Measurements from ENCODE around the gene SERP2. TPM values are rescaled to one million over a fixed set of nuclear protein-coding genes. Genes with fewer than 3 reads are reported as not detected.

SERP2 gene
- polyA plus RNA-seq, 1 donor from 2014 or later: 15.4 TPM

GRCh38 chr13:44389876-44390275 is 16.3 kb downstream of the SERP2 start:
- H3K4me3 ChIP-seq (ENCODE audit: low read length): no peak overlapping the region
- H3K79me2 ChIP-seq (replicated peaks; ENCODE audit: insufficient read depth, low read length): no peaks in the 10 kb centered on the region
- TF ChIP-seq SMC3 (conservative IDR thresholded peaks at IDR 0.05; ENCODE audit: poor library complexity) (no peak), EZH2 (IDR thresholded peaks at IDR 0.05; ENCODE audit: borderline replicate concordance, insufficient read depth, low read length, poor library complexity, severe bottlenecking) (no peak), POLR2AphosphoS5 (IDR thresholded peaks at IDR 0.05) (no peak), TAF1 (IDR thresholded peaks at IDR 0.05; ENCODE audit: low read depth) (no peak), CTCF (IDR thresholded peaks at IDR 0.05; ENCODE audit: poor library complexity, severe bottlenecking) (no peak)
- no peaks in the 10 kb centered on the region for H3F3A ChIP-seq (ENCODE audit: insufficient read depth, low read length, poor library complexity, severe bottlenecking)
- H3K27me3 ChIP-seq (ENCODE audit: insufficient read depth, low read depth, low read length): no peaks in the 10 kb centered on the region
- no peak overlapping the region for H3K27ac ChIP-seq (ENCODE audit: low read length)
- H3K9me2 ChIP-seq (ENCODE audit: insufficient read depth, low read length): no peaks in the 10 kb centered on the region
- H4K20me1 ChIP-seq (ENCODE audit: insufficient read depth): no peaks in the 10 kb centered on the region
- no peak overlapping the region for H2AFZ ChIP-seq (ENCODE audit: low read depth, low read length)
- no peak overlapping the region for H3K9ac ChIP-seq (ENCODE audit: low read length)
- no peak overlapping the region for H3K4me2 ChIP-seq (ENCODE audit: low read length)
- no peaks in the 10 kb centered on the region for H3K9me3 ChIP-seq (ENCODE audit: low read length)
- H3K36me3 ChIP-seq (ENCODE audit: insufficient read depth, low read length): no peaks in the 10 kb centered on the region

GRCh38 chr13:44393391-44393790 is 19.8 kb downstream of the SERP2 start:
- H3K9me3 ChIP-seq (ENCODE audit: low read length): no peaks in the 10 kb centered on the region
- H3F3A ChIP-seq (ENCODE audit: insufficient read depth, low read length, poor library complexity, severe bottlenecking): no peaks in the 10 kb centered on the region
- no peaks in the 10 kb centered on the region for H3K9me2 ChIP-seq (ENCODE audit: insufficient read depth, low read length)
- H3K36me3 ChIP-seq (ENCODE audit: insufficient read depth, low read length): no peaks in the 10 kb centered on the region
- no peaks in the 10 kb centered on the region for H4K20me1 ChIP-seq (ENCODE audit: insufficient read depth)
- no peaks in the 10 kb centered on the region for H3K27me3 ChIP-seq (ENCODE audit: insufficient read depth, low read depth, low read length)
- no peak for TF ChIP-seq POLR2AphosphoS5 (IDR thresholded peaks at IDR 0.05)
- no peak for TF ChIP-seq EZH2 (IDR thresholded peaks at IDR 0.05; ENCODE audit: borderline replicate concordance, insufficient read depth, low read length, poor library complexity, severe bottlenecking)
- TF ChIP-seq MXI1 (conservative IDR thresholded peaks at IDR 0.05; ENCODE audit: poor library complexity, severe bottlenecking): no peak
- TF ChIP-seq TAF1 (IDR thresholded peaks at IDR 0.05; ENCODE audit: low read depth): no peak
- no peak for TF ChIP-seq SMC3 (conservative IDR thresholded peaks at IDR 0.05; ENCODE audit: poor library complexity)
- no peak for TF ChIP-seq CTCF (IDR thresholded peaks at IDR 0.05; ENCODE audit: poor library complexity, severe bottlenecking)
- TF ChIP-seq EP300 (conservative IDR thresholded peaks at IDR 0.05; ENCODE audit: poor library complexity, severe bottlenecking): no peak
- TF ChIP-seq RAD21 (conservative IDR thresholded peaks at IDR 0.05): no peak
- no peak for TF ChIP-seq REST (IDR thresholded peaks at IDR 0.05; ENCODE audit: borderline replicate concordance)
- H3K9ac ChIP-seq (ENCODE audit: low read length): no peak overlapping the region
- H3K79me2 ChIP-seq (replicated peaks; ENCODE audit: insufficient read depth, low read length): no peaks in the 10 kb centered on the region
- H2AFZ ChIP-seq (ENCODE audit: low read depth, low read length): no peak overlapping the region
- no peak overlapping the region for H3K4me2 ChIP-seq (ENCODE audit: low read length)
- no peak overlapping the region for H3K27ac ChIP-seq (ENCODE audit: low read length)
- H3K4me3 ChIP-seq (ENCODE audit: low read length): no peak overlapping the region

Data from neural cell (in vitro differentiated cells).